WERI-Rb-1 (cell line): ENCODE results near the gene FAM193A.

ENCODE experiments used
- DNase-seq: peaks from one replicate; pipeline ENCODE4 v3.0.0-alpha.2; 2020
- H3K27ac ChIP-seq: fragments of 250-450 bp; sonication (Bioruptor Pico); 2 replicates; pipeline ENCODE4 v1.5.1; 2020; ENCODE audit warnings: mild to moderate bottlenecking, moderate library complexity
- H3K27me3 ChIP-seq: fragments of 250-450 bp; sonication (Bioruptor Pico); 2 replicates; pipeline ENCODE4 v1.5.1; 2021; ENCODE audit warnings: mild to moderate bottlenecking, low read depth, moderate library complexity; ENCODE audit not compliant: insufficient read depth, severe bottlenecking
- H3K36me3 ChIP-seq: fragments of 250-450 bp; sonication (Bioruptor Pico); 2 replicates; pipeline ENCODE4 v1.5.1; 2020; ENCODE audit warnings: mild to moderate bottlenecking, moderate library complexity
- H3K4me3 ChIP-seq: 2 replicates; pipeline ENCODE4 v1.5.1; 2011; ENCODE audit warnings: low read depth, mild to moderate bottlenecking, control low read depth, low read length
- H3K9me3 ChIP-seq: fragments of 250-450 bp; sonication (Bioruptor Pico); 2 replicates; pipeline ENCODE4 v1.5.1; 2021; ENCODE audit warnings: mild to moderate bottlenecking, moderate library complexity; ENCODE audit not compliant: severe bottlenecking
- CTCF ChIP-seq: IDR thresholded peaks from 2 replicates; pipeline ENCODE4 v1.5.1; 2011; ENCODE audit warnings: low read depth, mild to moderate bottlenecking, control low read depth, inconsistent platforms, low read length

Gene FAM193A

DNA sequence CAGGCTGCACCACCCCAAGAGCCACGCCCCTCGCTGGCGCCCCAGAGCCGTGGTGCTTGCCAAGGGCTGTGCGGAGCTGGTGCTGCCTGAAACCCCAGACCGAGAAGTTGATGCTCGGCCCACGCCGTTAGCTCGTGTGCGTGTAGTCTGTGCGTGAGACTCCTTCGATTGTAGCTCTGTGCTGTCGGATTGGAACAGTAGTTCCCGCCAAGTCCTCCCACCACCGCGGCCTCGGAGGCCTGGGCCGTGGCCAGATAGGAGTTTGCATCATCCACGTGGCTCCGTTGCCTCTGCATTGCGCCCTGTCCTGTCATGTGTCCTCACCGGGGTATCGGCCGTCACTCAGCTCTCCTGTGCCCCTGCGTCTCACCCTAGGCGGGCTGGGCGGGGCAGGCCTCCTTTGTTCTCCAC is 195.5 kb downstream of the FAM193A start:
- no peak for DNase-seq
- Histone ChIP-seq H3K27me3 (no peaks in the 10 kb centered on the region), H3K27ac (no peak overlapping the region), H3K4me3 (no peak overlapping the region), H3K9me3 (peaks cover 2% of the 10 kb centered on the region), H3K36me3 (peaks cover 47% of the 10 kb centered on the region)
- TF ChIP-seq CTCF = no peak

DNA sequence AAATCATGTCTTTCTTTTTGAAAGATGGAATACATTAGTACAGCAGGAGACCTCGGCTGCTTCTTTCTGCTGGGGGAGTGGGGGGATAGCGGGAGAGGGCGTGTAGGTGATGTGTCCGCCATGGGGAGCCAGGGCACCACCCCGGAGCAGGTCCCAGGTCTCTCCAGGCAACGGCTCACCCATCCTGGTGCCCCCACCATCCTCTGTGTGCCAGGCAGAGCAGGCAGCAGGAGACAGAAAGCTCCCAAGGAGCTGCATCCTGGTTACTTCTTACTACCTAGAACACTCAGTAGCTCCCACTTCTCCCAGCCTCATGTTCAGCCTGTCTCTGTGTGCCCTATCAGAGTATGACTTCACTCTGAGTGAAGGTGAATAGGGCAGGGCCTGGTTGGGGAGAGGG is 196.1 kb downstream of the FAM193A start:
- Histone ChIP-seq H3K27ac (no peak overlapping the region), H3K4me3 (no peak overlapping the region), H3K9me3 (peaks cover 4% of the 10 kb centered on the region), H3K27me3 (no peaks in the 10 kb centered on the region), H3K36me3 (peaks cover 47% of the 10 kb centered on the region)
- no peak for TF ChIP-seq CTCF
- DNase-seq = no peak

DNA sequence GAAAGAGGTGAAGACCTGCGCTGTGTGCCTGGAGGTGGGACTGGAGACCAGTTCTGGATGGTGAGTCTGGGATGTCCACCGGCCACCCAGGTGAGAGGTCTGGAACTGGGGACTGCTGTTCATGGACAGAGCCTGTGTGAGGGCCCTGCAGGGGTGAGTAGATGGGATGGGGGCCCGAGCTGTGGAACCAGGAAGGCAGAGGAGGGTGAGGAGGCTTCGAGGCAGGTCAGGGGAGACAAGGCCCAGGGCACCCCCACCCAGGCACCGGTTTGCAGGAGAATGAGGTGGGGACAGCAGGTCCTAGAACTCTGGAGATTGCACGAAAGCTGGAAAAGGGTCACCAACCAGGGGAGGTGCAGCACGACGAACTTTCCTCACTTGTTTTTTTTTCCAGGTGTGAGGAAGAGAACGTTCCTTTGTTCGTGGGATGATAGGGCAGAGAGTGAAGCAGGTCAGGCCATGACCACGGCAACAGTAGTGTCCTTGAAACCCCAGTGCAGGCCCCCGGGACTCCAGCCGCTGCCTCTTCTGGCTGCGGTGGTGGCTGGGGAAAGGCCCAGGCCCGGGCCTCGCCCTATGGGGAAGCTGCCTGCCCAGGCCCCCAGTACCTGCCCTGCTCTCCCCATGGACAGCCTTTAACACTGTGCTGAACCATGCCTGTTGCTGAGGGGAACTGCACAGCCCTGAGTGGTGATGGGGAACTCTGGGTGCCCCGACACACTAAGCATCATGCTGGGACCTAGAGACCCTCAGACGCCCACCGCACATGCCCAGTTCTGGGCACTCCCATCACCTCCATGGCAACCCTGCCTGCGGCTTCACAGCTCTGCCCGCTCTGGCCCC is 196.8 kb downstream of the FAM193A start:
- TF ChIP-seq CTCF = no peak
- H3K27me3 ChIP-seq = no peaks in the 10 kb centered on the region

DNA sequence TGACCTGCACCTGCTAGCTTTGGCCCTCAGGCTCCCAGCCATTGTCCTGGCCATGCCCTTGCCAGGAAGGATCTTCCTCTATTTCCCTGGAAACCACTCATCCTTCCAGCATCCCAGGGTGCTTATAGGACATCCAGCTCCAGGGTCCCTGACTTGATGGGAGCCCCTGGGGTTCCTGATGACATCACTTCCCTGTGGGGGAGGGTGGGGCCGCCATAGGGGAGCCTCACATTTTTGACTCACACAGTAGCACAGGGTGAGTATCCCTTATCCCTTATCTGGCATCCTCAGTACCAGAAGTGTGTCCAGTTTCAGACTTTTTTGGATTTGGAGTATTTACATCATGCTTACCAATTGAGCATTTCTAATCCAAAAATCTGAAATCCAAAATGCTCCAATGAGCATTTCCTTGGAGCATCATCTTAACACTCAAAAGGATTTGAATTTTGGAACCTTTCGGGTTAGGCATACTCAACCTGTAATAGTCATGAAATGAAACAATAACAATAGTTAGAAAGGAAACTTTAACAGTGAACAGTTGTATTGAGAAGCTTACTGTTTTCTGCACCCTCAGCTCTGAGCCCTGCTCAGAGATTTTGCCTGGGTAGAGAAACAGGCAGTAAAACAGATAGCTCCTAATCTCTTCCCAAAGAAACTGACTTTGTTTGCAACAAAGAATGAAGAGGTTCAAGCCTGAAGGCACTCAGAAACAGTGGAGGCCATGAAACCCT is 197.6 kb downstream of the FAM193A start:
- Histone ChIP-seq H3K27me3 (no peaks in the 10 kb centered on the region), H3K9me3 (peaks cover 7% of the 10 kb centered on the region), H3K27ac (no peak overlapping the region), H3K36me3 (peaks cover 46% of the 10 kb centered on the region), H3K4me3 (no peak overlapping the region)
- no peak for TF ChIP-seq CTCF
- DNase-seq = no peak

More for the DNA sequence above, 196.8 kb downstream of the FAM193A start:
- Histone ChIP-seq H3K9me3 (peaks cover 6% of the 10 kb centered on the region), H3K36me3 (peaks cover 47% of the 10 kb centered on the region), H3K27ac (no peak overlapping the region), H3K4me3 (no peak overlapping the region)
- no peak for DNase-seq

DNA sequence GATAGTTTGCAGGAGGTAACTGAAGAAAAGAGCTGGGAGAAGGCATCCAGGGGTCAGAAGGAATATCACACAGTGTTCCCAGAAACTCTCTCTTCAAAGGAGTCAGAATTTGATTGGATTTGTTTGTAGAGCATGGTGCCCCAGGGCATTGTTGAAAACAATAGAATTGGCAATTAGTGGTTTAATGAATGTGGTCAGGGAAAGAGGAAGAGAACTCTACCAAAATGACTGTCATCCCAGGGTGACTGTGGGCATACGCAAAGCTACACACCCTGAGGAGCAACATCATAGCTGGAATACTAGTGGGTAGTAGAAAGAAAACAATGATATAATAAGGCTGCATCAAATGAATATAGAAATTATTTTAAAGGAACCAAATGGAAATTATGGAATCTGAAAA is 198.2 kb downstream of the FAM193A start:
- peaks cover 7% of the 10 kb centered on the region for H3K9me3 ChIP-seq
- no peak for TF ChIP-seq CTCF
- DNase-seq = no peak

More for the DNA sequence above, 198.2 kb downstream of the FAM193A start:
- Histone ChIP-seq H3K27ac (no peak overlapping the region), H3K27me3 (no peaks in the 10 kb centered on the region), H3K36me3 (peaks cover 40% of the 10 kb centered on the region), H3K4me3 (no peak overlapping the region)
